Heart left ventricle (tissue), 16 donors: ENCODE measurements around the gene PAN3. TPM values are rescaled to one million over a fixed set of nuclear protein-coding genes. Genes with fewer than 3 reads are reported as not detected.

Source experiments
- ATAC-seq, 4 donors: fragments of 200-7000 bp; cut with Tn5 transposase; one replicate each; pipeline ENCODE4 v1.9.1; 2020 to 2022; ENCODE audit warnings: moderate library complexity in 4 of 4, mild to moderate bottlenecking in 3 of 4, moderate number of reproducible peaks in 1 of 4
- DNase-seq, 5 donors: peaks; one replicate each; pipeline ENCODE4 v3.0.0-alpha.2; 2020
- H3K27ac ChIP-seq, 12 donors: fragments of 200-600 bp; sonication (generic) in 4 of 12; one replicate each; pipeline versions ENCODE4 v1.5.0 to v1.8.0; 2016 to 2022; ENCODE audit warnings: mild to moderate bottlenecking in 2 of 12
- H3K27me3 ChIP-seq, 9 donors: fragments of 200-600 bp; sonication (generic) in 2 of 9; one replicate each; pipeline versions ENCODE4 v1.5.1 to v1.8.0; 2016 to 2022; ENCODE audit warnings: mild to moderate bottlenecking in 3 of 9
- H3K36me3 ChIP-seq, 9 donors: fragments of 200-600 bp; sonication (generic) in 2 of 9; one replicate each; pipeline versions ENCODE4 v1.5.0 to v1.8.0; 2018 to 2022; ENCODE audit warnings: mild to moderate bottlenecking in 2 of 9
- H3K4me1 ChIP-seq, 12 donors: fragments of 200-600 bp; sonication (generic) in 4 of 12; one replicate each; pipeline versions ENCODE4 v1.5.0 to v1.8.0; 2016 to 2022; ENCODE audit warnings: mild to moderate bottlenecking in 3 of 12
- H3K4me3 ChIP-seq, 12 donors: fragments of 200-600 bp; sonication (generic) in 4 of 12; one replicate each; pipeline versions ENCODE4 v1.5.0 to v1.8.0; 2017 to 2022; ENCODE audit warnings: mild to moderate bottlenecking in 9 of 12, moderate library complexity in 4 of 12
- H3K9me3 ChIP-seq, 12 donors: fragments of 200-600 bp; sonication (generic) in 4 of 12; one replicate each; pipeline versions ENCODE4 v1.5.0 to v1.8.0; 2016 to 2022; ENCODE audit warnings: mild to moderate bottlenecking in 1 of 12
- CTCF ChIP-seq, 12 donors: fragments of 200-600 bp; sonication (generic) in 4 of 12; IDR thresholded peaks; one replicate each; pipeline versions ENCODE4 v1.5.0 to v1.8.0; 2018 to 2022; ENCODE audit warnings: antibody characterized with exemption in 12 of 12, mild to moderate bottlenecking in 5 of 12
- POLR2A ChIP-seq, 2 donors: fragments of 450-650 bp; IDR thresholded peaks; one replicate each; pipeline ENCODE4 v1.6.1; 2017; ENCODE audit warnings: antibody characterized with exemption in 2 of 2, mild to moderate bottlenecking in 2 of 2, moderate library complexity in 2 of 2
- WGBS, 4 donors: extraction: QIAGEN DNeasy Blood & Tissue Kit in 2 of 4; methylation state at CpG; one replicate each; pipeline versions ENCODE4 v1.1.5 to v1.1.7; 2013 to 2018; 5-methylcytosine and 5-hydroxymethylcytosine counted together
- intact Hi-C, 10 donors: fragments of 100-400 bp; cut with DNase I; formaldehyde crosslinking; loops; one replicate each; pipeline versions ENCODE4 v1.11.1 to v1.14.2; 2022
- polyA plus RNA-seq, 2 donors: library from polyadenylated mRNA; stranded (reverse); fragments of 200-250 nt; gene quantifications; one replicate each; pipeline ENCODE4 v1.2.3, GENCODE V29; 2013
- total RNA-seq, 9 donors: library from RNA; depleted of rRNA in 2 of 9; stranded (reverse); fragments of >200 nt in 2 of 9; fragmentation: NEBNext Ultra II Directional in 3 of 9; extraction: Animal tissue kit (Norgen Biotek cat#: 25700) in 3 of 9; gene quantifications; one replicate each; pipeline versions ENCODE4 v1.1.0 to v1.2.4, GENCODE V29; 2016 to 2023
- donor health status: ischemic (EF 13 %, LVEDD 7.1; RV severe dilation, severe dysfunction).
- donor health status: healthy with polysubstance abuse.
- donor health status: DM: no; HTN: yes; CAD: no.
- donor health status: DM: no; HTN: no; CAD: no.
- donor health status: ischemic (EF 25% LVEDD 6.9; RV normal size, moderate dysfunction).
- donor health status: ischemic (EF 25% LVEDD 5.7; RV mildly dilated, moderate dysfunction).
- donor health status: healthy.
- donor health status: DM: yes; HTN: yes; CAD: no.
- donor health status: ischemic (EF 35%, LVEDD 5.7; RV mildly dilated, moderate dysfunction).
- donor health status: nonischemic (EF 11% LVEDD 7.7; RV severe dilation, severe dysfunction).
- donor health status: DM: yes; HTN: yes; CAD: no.
- donor health status: PGD.
- donor health status: ischemic (EF 29% LVEDD 5.4; RV normal size, mild dysfunction).
- donor health status: nonischemic (EF 23%, LVEDD 6.1; RV moderate dilation, normal function).

PAN3 gene
- total and polyA plus RNA-seq, 11 donors: 4.1 to 18.8 (median 9.2) TPM

GRCh38 chr13:28128030-28128429, 10.3 kb upstream of the PAN3 start:
- Histone ChIP-seq H3K36me3 (no peaks in the 10 kb centered on the region), H3K27me3 (peaks cover 0 to 4% (median 0%) of the 10 kb centered on the region in 9 donors), H3K4me3 (no peak overlapping the region), H3K27ac (no peak overlapping the region), H3K9me3 (no peaks in the 10 kb centered on the region), H3K4me1 (no peaks in the 10 kb centered on the region)
- no peak for DNase-seq
- no peak for ATAC-seq
- intact Hi-C loops: no loop called here
- TF ChIP-seq POLR2A (IDR thresholded peaks at IDR 0.05) (no peak), CTCF (IDR thresholded peaks at IDR 0.05) (no peak)

- Histone ChIP-seq H3K27me3 (no peaks in the 10 kb centered on the region), H3K27ac (no peak overlapping the region), H3K36me3 (no peaks in the 10 kb centered on the region), H3K4me1 (no peaks in the 10 kb centered on the region), H3K9me3 (no peaks in the 10 kb centered on the region), H3K4me3 (no peak overlapping the region)
- intact Hi-C loops: no loop called here
- ATAC-seq (no peak), DNase-seq (no peak)
- TF ChIP-seq CTCF (IDR thresholded peaks at IDR 0.05) (no peak), POLR2A (IDR thresholded peaks at IDR 0.05) (no peak)
These were observed 9.4 kb upstream of the PAN3 start for GRCh38 chr13:28128926-28129325.

GRCh38 chr13:28129911-28130693, 8.2 kb upstream of the PAN3 start:
- WGBS, 4 donors: 55 to 68% (median 63%) methylated on average over 5 of the region's 5 CpGs
- ATAC-seq: no peak
- DNase-seq: no peak
- TF ChIP-seq POLR2A (IDR thresholded peaks at IDR 0.05) (no peak), CTCF (IDR thresholded peaks at IDR 0.05) (no peak)
- no peak overlapping the region for H3K4me3 ChIP-seq
- no peak overlapping the region for H3K27ac ChIP-seq
- H3K27me3 ChIP-seq: no peaks in the 10 kb centered on the region
- intact Hi-C loops: loop anchor here in 1 of 10 donors (10.0 kb wide), 1 partner anchor 525 kb away; the partner anchor contains the start of gene POMP
- H3K36me3 ChIP-seq: no peaks in the 10 kb centered on the region
- H3K4me1 ChIP-seq: no peaks in the 10 kb centered on the region
- no peaks in the 10 kb centered on the region for H3K9me3 ChIP-seq

- no peaks in the 10 kb centered on the region for H3K9me3 ChIP-seq
- H3K36me3 ChIP-seq: no peaks in the 10 kb centered on the region
- DNase-seq: no peak
- H3K27ac ChIP-seq: no peak overlapping the region
- intact Hi-C loops: loop anchor here in 1 of 10 donors (10.0 kb wide), 1 partner anchor 523 kb away; the partner anchor contains the start of gene POMP
- no peaks in the 10 kb centered on the region for H3K27me3 ChIP-seq
- no peak for ATAC-seq
- WGBS, 4 donors: 90 to 93% (median 92%) methylated on average over 11 of the region's 11 CpGs
- H3K4me3 ChIP-seq: no peak overlapping the region
- H3K4me1 ChIP-seq: peaks cover 0 to 3% (median 0%) of the 10 kb centered on the region in 12 donors
- TF ChIP-seq CTCF (IDR thresholded peaks at IDR 0.05) (no peak), POLR2A (IDR thresholded peaks at IDR 0.05) (no peak)
These were observed 6.7 kb upstream of the PAN3 start for GRCh38 chr13:28131646-28132045.
